AG09309 (cell line): ENCODE results near the gene KISS1.

Experiments
- DNase-seq: peaks from one replicate; pipeline ENCODE4 v3.0.0-alpha.2; 2010; ENCODE audit warnings: low read depth
- H3K4me3 ChIP-seq: 2 replicates; pipeline ENCODE4 v1.5.1; 2011; ENCODE audit warnings: mild to moderate bottlenecking, low read depth, low read length, moderate library complexity; ENCODE audit not compliant: control insufficient read depth
- CTCF ChIP-seq: IDR thresholded peaks from 2 replicates; pipeline ENCODE4 v1.5.1; 2011; ENCODE audit warnings: mild to moderate bottlenecking, low read depth, low read length, inconsistent platforms; ENCODE audit not compliant: insufficient read depth, control insufficient read depth; ENCODE audit errors: missing control alignments

Gene KISS1

GRCh38 chr1:204211046-204211445 is 14.8 kb upstream of the KISS1 start:
- no peak for TF ChIP-seq CTCF
- H3K4me3 ChIP-seq = no peak overlapping the region
- DNase-seq = no peak

GRCh38 chr1:204207136-204207616 is 10.9 kb upstream of the KISS1 start:
- TF ChIP-seq CTCF = peak; percentile 97
- no peak for DNase-seq
- H3K4me3 ChIP-seq = no peak overlapping the region

GRCh38 chr1:204206121-204206520 is 9.8 kb upstream of the KISS1 start:
- no peak overlapping the region for H3K4me3 ChIP-seq
- DNase-seq = no peak
- peak; percentile 47 for TF ChIP-seq CTCF

GRCh38 chr1:204205486-204205885 is 9.2 kb upstream of the KISS1 start:
- no peak for TF ChIP-seq CTCF
- no peak overlapping the region for H3K4me3 ChIP-seq
- no peak for DNase-seq

GRCh38 chr1:204204944-204205343 is 8.7 kb upstream of the KISS1 start:
- TF ChIP-seq CTCF = no peak
- H3K4me3 ChIP-seq = no peak overlapping the region
- no peak for DNase-seq

GRCh38 chr1:204203206-204203767 is 7.0 kb upstream of the KISS1 start:
- no peak for TF ChIP-seq CTCF
- no peak for DNase-seq
- no peak overlapping the region for H3K4me3 ChIP-seq
